NCI-H748 (cell line): Measurements from ENCODE around the gene RBM39.

ENCODE experiments used
- DNase-seq: peaks from one replicate; lab custom pipeline; 2025; ENCODE audit not compliant: unreplicated experiment; lab: John Stamatoyannopoulos, UW

Gene RBM39

GRCh38 chr20:35680452-35681183 lies 61.4 kb downstream of the RBM39 start:
- no peak for DNase-seq

GRCh38 chr20:35674921-35675320 lies 67.1 kb downstream of the RBM39 start:
- no peak for DNase-seq

GRCh38 chr20:35673884-35674283 lies 68.2 kb downstream of the RBM39 start:
- no peak for DNase-seq

GRCh38 chr20:35669681-35670080 lies 72.4 kb downstream of the RBM39 start:
- DNase-seq = no peak

GRCh38 chr20:35669221-35669620 lies 72.8 kb downstream of the RBM39 start:
- DNase-seq = no peak

GRCh38 chr20:35665949-35666288 lies 76.1 kb downstream of the RBM39 start:
- DNase-seq = no peak

GRCh38 chr20:35664466-35665206 lies 77.4 kb downstream of the RBM39 start, which contains the start of the genes CPNE1 and RBM12:
TSS of gene CPNE1 (minus strand) at chr20:35664900. CDS start at chr20:35632923, 31,977 bp downstream.
TSS of gene RBM12 (minus strand) at chr20:35664900. CDS start at chr20:35655322, 9,578 bp downstream.
- peak; percentile 94 for DNase-seq

GRCh38 chr20:35663516-35664465 lies 78.3 kb downstream of the RBM39 start:
- DNase-seq = peak; percentile 63

GRCh38 chr20:35662551-35662950 lies 79.5 kb downstream of the RBM39 start:
- DNase-seq = no peak

GRCh38 chr20:35661908-35662307 lies 80.2 kb downstream of the RBM39 start:
- no peak for DNase-seq

GRCh38 chr20:35661053-35661452 lies 81.0 kb downstream of the RBM39 start:
- no peak for DNase-seq

- DNase-seq = no peak
These were observed 81.7 kb downstream of the RBM39 start for GRCh38 chr20:35660122-35660937.

GRCh38 chr20:35657271-35657670 lies 84.8 kb downstream of the RBM39 start:
- DNase-seq = no peak

GRCh38 chr20:35654415-35654814 lies 87.6 kb downstream of the RBM39 start:
- DNase-seq = no peak

- DNase-seq = no peak
These were observed 88.2 kb downstream of the RBM39 start for GRCh38 chr20:35653893-35654292.
